ENCODE results near the gene MAPKAPK2.
A peak's percentile ranks its signal among the peaks of the same experiment; 100 is the strongest.

The MAPKAPK2 gene

GRCh38 chr1:206719169-206719839 lies 34.6 kb downstream of the MAPKAPK2 start:
- DNase-seq (ENCODE audit: insufficient read length, low spot score) (no peak), FAIRE-seq (no peak)
- no peak for TF ChIP-seq CTCF (IDR thresholded peaks at IDR 0.05; ENCODE audit: insufficient read depth, missing control alignments)

- DNase-seq (ENCODE audit: insufficient read length, low spot score) = no peak
- FAIRE-seq = no peak
- no peak for TF ChIP-seq CTCF (IDR thresholded peaks at IDR 0.05; ENCODE audit: insufficient read depth, missing control alignments)
Observed at GRCh38 chr1:206721454-206721853, 36.7 kb downstream of the MAPKAPK2 start.

- DNase-seq (ENCODE audit: insufficient read length, low spot score) (no peak), FAIRE-seq (no peak)
- TF ChIP-seq CTCF (IDR thresholded peaks at IDR 0.05; ENCODE audit: insufficient read depth, missing control alignments) = no peak
Observed at GRCh38 chr1:206722751-206723461, 38.2 kb downstream of the MAPKAPK2 start.

- no peak for TF ChIP-seq CTCF (IDR thresholded peaks at IDR 0.05; ENCODE audit: insufficient read depth, missing control alignments)
- DNase-seq (ENCODE audit: insufficient read length, low spot score) (no peak), FAIRE-seq (no peak)
Observed at GRCh38 chr1:206723462-206723804, 38.7 kb downstream of the MAPKAPK2 start.

- FAIRE-seq = no peak
- no peak for DNase-seq (ENCODE audit: insufficient read length, low spot score)
- TF ChIP-seq CTCF (IDR thresholded peaks at IDR 0.05; ENCODE audit: insufficient read depth, missing control alignments) = no peak
Observed at GRCh38 chr1:206723805-206724472, 39.2 kb downstream of the MAPKAPK2 start.

- no peak for DNase-seq (ENCODE audit: insufficient read length, low spot score)
- no peak for FAIRE-seq
- TF ChIP-seq CTCF (IDR thresholded peaks at IDR 0.05; ENCODE audit: insufficient read depth, missing control alignments) = peak; percentile 49
Observed at GRCh38 chr1:206725109-206725963, 40.6 kb downstream of the MAPKAPK2 start.

Measured in D721Med (cell line).